ENCODE results near the gene CAPNS2. TPM values are rescaled to one million over a fixed set of nuclear protein-coding genes. Genes with fewer than 3 reads are reported as not detected.

CAPNS2 gene
- total RNA-seq, 1 experiment from 2014 or later: 1.8 TPM

GRCh38 chr16:55561319-55561848 is 5.1 kb upstream of the CAPNS2 start:
- DNase-seq: no peak
- H3K27ac ChIP-seq: no peak overlapping the region
- H3K9me2 ChIP-seq (ENCODE audit: insufficient read depth): no peaks in the 10 kb centered on the region
- H3K4me3 ChIP-seq: no peak overlapping the region
- no peaks in the 10 kb centered on the region for H3K79me2 ChIP-seq (ENCODE audit: low read depth)
- ChIA-PET POLR2A (ENCODE audit: unreplicated experiment) (no interaction called here), CTCF (no interaction called here)
- H3K27me3 ChIP-seq (ENCODE audit: insufficient read depth, low read depth): no peaks in the 10 kb centered on the region
- no peaks in the 10 kb centered on the region for H3K9me3 ChIP-seq (ENCODE audit: insufficient read depth, low read depth)
- no TSS peak for BruUV-seq (replicated peaks)
- H4K20me1 ChIP-seq (ENCODE audit: insufficient read depth): no peaks in the 10 kb centered on the region
- H3K36me3 ChIP-seq (ENCODE audit: low read depth): peaks cover 10% of the 10 kb centered on the region; the same call in 1 of the 2 replicates
- no peak for TF ChIP-seq CTCF (conservative IDR thresholded peaks at IDR 0.05)
- no peak for TF ChIP-seq EZH2 (IDR thresholded peaks at IDR 0.05; ENCODE audit: low read depth)
- peaks cover 24% of the 10 kb centered on the region for H3K4me1 ChIP-seq (replicated peaks; ENCODE audit: insufficient read depth)
- intact Hi-C loops (cut with micrococcal nuclease; ENCODE audit: unreplicated experiment): no loop called here
- no peak overlapping the region for H2AFZ ChIP-seq
- 0 out of 2 replicates have a peak, but pooled peaks cover 9% of the 10 kb centered on the region for H3F3A ChIP-seq (ENCODE audit: insufficient read depth, low read depth)
- H3K4me2 ChIP-seq: no peak overlapping the region

GRCh38 chr16:55562936-55563335 is 3.5 kb upstream of the CAPNS2 start:
- TF ChIP-seq CTCF (conservative IDR thresholded peaks at IDR 0.05) (no peak), EZH2 (IDR thresholded peaks at IDR 0.05; ENCODE audit: low read depth) (no peak)
- no peak overlapping the region for H3K4me3 ChIP-seq
- H3K27me3 ChIP-seq (ENCODE audit: insufficient read depth, low read depth): no peaks in the 10 kb centered on the region
- H3K27ac ChIP-seq: no peak overlapping the region
- H4K20me1 ChIP-seq (ENCODE audit: insufficient read depth): no peaks in the 10 kb centered on the region
- H3K4me1 ChIP-seq (replicated peaks; ENCODE audit: insufficient read depth): peaks cover 11% of the 10 kb centered on the region; the same call in 1 of the 2 replicates
- DNase-seq: no peak
- BruUV-seq (replicated peaks): no TSS peak
- H3K4me2 ChIP-seq: no peak overlapping the region
- no peaks in the 10 kb centered on the region for H3K9me2 ChIP-seq (ENCODE audit: insufficient read depth)
- no peaks in the 10 kb centered on the region for H3K79me2 ChIP-seq (ENCODE audit: low read depth)
- no peaks in the 10 kb centered on the region for H3K9me3 ChIP-seq (ENCODE audit: insufficient read depth, low read depth)
- POLR2A ChIA-PET (ENCODE audit: unreplicated experiment): no interaction called here
- intact Hi-C loops (cut with micrococcal nuclease; ENCODE audit: unreplicated experiment): no loop called here
- CTCF ChIA-PET: no interaction called here
- H3F3A ChIP-seq (ENCODE audit: insufficient read depth, low read depth): 0 out of 2 replicates have a peak, but pooled peaks cover 1% of the 10 kb centered on the region
- peaks cover 10% of the 10 kb centered on the region; the same call in 1 of the 2 replicates for H3K36me3 ChIP-seq (ENCODE audit: low read depth)
- H2AFZ ChIP-seq: no peak overlapping the region

- Histone ChIP-seq H3K9me2 (ENCODE audit: insufficient read depth) (no peaks in the 10 kb centered on the region), H2AFZ (no peak overlapping the region), H3K4me2 (no peak overlapping the region), H3K36me3 (ENCODE audit: low read depth) (peaks cover 10% of the 10 kb centered on the region; the same call in 1 of the 2 replicates), H3K27me3 (ENCODE audit: insufficient read depth, low read depth) (no peaks in the 10 kb centered on the region), H3K27ac (no peak overlapping the region), H3K9me3 (ENCODE audit: insufficient read depth, low read depth) (no peaks in the 10 kb centered on the region), H3K4me3 (no peak overlapping the region), H3K4me1 (replicated peaks; ENCODE audit: insufficient read depth) (peaks cover 11% of the 10 kb centered on the region; the same call in 1 of the 2 replicates), H3F3A (ENCODE audit: insufficient read depth, low read depth) (no peaks in the 10 kb centered on the region), H4K20me1 (ENCODE audit: insufficient read depth) (no peaks in the 10 kb centered on the region), H3K79me2 (ENCODE audit: low read depth) (no peaks in the 10 kb centered on the region)
- no TSS peak for BruUV-seq (replicated peaks)
- DNase-seq: no peak
- CTCF ChIA-PET: no interaction called here
- intact Hi-C loops (cut with micrococcal nuclease; ENCODE audit: unreplicated experiment): no loop called here
- POLR2A ChIA-PET (ENCODE audit: unreplicated experiment): interaction anchor here (0.7 kb wide), 1 partner anchor 23 kb away, joined by 4 read pairs; no protein-coding TSS in a partner anchor
- TF ChIP-seq CTCF (conservative IDR thresholded peaks at IDR 0.05) (no peak), EZH2 (IDR thresholded peaks at IDR 0.05; ENCODE audit: low read depth) (no peak)
These were observed 2.7 kb upstream of the CAPNS2 start for GRCh38 chr16:55563797-55564196.

Measured in PC-9 (cell line).